HG03039 (cell line): ENCODE measurements around the gene ITGBL1.

Experiments used
- ATAC-seq: cut with Tn5 transposase; IDR thresholded peaks from one replicate; pipeline ENCODE4 v1.9.1; 2021; ENCODE audit warnings: mild to moderate bottlenecking, moderate library complexity; ENCODE audit not compliant: unreplicated experiment

ITGBL1 gene

DNA sequence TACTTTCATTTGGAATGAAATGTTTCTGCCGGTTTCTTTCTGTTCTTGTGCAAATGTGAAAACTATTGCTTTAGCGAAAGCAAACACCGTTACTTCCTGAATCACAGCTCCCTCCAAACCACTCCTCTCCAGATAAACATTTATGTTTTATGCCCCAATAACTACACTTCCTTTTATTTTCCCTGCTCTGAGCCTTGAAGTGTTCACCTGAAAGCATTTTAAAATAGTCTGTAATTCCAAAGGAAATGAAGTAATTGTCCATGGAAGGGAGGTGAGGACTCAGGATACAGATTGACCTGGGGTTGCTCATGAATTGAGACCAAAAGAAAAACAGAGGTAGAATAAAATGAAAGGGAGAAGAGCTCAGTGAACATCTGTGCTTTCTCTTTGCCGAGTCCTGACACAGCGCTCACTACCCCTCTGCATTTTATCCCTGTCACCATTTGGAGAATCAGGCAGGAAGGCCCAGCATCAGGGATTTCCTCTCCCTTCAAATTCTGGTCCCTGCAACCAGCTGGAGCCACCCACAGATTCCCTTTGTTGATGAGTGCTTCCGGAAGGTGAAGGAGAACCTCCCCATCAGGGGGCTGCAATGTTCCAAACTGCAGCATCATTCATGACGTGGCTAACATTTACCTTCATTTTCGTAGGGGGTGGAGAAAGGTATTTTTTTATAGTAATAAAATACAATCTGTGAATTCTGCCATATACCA lies 171.9 kb downstream of the ITGBL1 start:
- ATAC-seq = no peak

DNA sequence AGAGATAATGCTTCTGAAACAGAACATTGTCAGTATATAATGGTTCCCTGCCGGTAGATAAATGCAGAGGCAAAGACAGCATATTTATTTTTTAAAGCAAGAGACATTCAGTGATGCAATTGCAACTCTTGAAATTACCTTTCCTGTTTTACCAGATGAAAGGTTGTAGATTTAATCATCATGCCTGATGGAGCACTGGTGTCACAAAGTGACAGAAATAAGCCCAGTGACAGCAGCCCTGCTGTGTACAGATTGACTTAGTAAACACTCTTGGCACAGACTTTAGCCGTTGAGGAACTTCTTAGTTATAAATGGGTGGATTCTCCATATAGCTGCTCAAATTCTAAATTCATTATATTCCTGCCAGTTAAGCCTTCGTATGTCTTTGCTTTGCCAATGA lies 172.5 kb downstream of the ITGBL1 start:
- no peak for ATAC-seq

DNA sequence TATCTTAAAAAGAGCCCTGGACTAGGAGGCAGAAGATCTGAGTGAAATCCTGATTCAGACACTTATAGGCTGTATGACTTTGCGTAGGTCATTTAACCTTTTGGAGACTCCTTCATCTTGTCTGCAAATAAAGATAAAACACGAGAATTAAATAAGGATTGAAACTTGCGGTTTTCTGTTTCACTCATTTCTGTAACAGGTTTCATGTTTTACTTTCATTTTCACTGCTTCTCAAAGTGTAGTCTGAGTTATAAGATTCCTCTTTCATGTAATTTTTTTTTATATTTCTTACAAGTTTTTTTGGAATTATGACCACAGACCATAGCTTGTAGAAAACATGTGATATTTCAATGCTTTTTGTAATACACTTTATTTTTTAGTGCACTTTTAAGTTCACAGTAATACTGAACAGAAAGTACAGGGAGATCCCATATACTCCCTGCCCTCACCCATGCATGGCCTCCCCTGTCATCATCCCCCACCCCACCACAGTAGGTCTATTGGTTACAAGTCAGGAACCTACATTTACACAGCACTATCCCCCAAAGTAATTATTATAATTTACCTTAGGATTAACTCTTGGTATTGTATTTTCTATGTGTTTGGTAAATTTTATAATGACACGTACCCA lies 174.6 kb downstream of the ITGBL1 start:
- peak; percentile 82 for ATAC-seq

DNA sequence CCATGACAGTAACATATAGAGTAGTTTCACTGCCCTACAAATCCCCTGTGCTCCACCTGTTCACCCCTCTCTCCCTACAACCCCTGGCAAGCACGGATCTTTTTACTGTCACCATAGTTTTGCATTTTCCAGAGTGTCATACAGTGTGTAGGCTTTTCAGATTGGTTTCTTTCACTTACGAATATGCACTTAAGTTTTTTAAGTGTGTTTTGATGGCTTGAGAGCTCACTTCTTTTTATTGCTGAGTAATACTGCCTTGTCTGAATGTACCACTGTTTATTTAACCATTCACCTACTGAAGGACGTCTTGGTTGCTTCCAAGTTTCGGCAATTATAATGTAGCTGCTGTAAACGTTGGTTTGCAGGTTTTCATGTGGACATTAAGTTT lies 175.1 kb downstream of the ITGBL1 start:
- ATAC-seq = peak; percentile 33

DNA sequence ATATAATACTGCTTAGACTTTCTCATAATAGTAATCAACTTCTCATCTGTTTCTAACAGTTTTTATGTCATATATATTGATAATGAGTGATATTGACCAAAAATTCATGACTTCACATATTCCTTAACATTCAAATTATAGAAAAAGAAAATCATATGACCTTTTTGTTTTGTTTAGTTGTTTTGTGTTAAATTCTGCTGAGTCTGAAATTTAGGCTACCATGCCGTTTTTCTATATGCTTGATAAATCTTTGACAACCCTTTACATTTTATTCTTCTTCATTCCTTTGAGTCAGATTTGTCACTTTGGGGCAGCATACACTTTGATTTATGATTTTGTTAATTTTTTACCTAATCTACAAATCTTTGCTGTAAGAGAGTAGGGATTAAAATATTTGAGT lies 176.4 kb downstream of the ITGBL1 start:
- ATAC-seq = no peak

DNA sequence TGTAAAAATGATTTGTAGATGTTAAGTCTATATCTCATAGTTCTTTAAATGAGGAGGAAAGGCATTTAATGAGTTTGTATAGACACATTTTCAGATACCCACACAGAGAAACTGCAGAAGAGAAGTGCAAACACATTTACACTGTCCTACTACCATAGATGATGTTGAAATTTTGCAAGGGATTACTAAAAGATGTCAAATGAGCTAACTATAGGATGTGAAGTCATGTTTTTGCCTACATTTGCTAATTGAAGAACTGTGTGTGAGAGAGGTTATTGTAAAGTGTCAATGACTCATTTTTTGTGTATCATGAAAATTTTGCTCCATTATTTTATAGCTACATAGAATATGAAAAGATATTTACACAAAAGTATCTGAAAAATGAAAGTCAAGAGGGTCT lies 178.9 kb downstream of the ITGBL1 start:
- no peak for ATAC-seq

DNA sequence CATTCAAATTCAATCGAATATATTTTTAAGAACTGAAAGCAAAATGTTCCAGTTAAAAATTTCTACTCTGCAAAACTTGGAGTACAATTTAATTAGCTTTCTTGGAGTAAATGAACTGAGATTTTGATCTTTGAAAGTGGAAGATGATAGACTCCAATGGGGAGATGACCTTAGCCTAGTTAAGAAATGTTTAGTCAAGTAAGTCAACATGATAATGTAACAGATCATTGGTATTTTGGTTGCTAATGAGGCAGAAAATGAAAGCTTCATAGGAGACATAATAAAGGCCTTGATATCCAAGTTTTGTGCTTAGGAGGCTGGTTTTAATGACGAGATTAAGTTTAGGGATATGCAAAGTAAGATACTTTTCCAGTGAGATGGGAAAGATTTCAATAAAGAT lies 181.7 kb downstream of the ITGBL1 start:
- no peak for ATAC-seq

DNA sequence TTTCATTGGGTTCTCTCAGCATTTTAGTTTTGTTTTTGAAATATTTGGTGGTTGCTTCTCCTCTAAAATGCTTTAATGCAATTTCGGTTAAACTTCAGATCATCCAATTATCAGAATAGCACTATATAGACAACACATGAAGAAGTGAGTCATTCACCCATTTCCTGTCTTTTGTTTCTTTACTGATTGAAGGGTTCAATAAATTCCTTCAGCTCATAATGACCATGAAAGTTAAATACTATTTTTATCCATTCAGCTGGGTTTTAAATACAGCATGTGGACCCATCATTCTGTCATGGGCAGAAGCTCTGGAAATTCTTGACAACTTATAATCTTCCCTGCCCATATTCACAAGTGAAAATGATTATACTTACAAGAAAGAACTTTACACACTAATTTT lies 187.2 kb downstream of the ITGBL1 start:
- ATAC-seq = no peak

DNA sequence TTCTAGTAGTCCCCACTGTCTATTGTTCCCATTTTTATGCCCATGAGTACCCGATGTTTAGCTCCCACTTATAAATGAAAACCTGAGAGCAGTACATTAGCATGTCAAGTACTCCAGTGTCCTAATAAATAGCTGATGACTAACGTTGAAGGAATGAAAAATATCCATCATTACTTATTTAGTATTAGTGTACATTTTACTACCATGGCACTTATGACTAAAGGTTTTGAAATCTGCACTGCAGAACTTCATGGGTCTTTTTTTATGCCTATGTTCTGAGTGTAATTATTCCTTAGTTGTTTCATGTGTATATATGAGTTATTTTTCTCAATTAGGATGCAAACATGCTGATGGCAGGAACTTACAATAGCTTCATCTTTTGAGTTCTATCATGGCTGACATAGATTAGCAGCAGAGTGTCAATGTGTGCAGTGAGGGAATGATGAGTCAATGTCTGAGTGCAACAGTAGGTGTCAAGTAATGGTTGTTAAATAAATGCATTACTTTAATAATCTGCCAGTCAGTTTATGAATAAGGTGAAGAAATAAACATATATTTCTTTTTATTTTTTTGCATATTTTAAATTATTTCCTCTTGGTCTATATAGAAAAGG lies 188.4 kb downstream of the ITGBL1 start:
- ATAC-seq = no peak

DNA sequence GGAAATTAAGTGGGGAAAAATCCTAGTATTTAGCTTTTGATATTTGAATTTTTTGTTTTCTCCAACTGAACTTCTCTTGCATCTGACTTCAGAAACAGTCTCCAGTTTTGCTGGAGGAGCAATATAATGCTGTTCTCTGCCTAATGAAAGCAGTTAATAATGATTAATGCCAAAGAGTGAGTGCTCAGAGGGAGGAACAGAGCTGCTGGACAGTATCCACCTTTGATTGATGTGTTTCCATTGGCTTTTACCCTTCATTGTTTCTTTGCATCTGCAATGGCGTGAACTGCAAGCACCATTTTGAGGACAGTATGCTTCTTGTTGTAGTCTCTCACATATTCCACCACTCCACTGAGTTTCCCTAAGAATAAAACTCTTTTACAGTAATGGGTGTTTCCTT lies 193.4 kb downstream of the ITGBL1 start:
- ATAC-seq = no peak

DNA sequence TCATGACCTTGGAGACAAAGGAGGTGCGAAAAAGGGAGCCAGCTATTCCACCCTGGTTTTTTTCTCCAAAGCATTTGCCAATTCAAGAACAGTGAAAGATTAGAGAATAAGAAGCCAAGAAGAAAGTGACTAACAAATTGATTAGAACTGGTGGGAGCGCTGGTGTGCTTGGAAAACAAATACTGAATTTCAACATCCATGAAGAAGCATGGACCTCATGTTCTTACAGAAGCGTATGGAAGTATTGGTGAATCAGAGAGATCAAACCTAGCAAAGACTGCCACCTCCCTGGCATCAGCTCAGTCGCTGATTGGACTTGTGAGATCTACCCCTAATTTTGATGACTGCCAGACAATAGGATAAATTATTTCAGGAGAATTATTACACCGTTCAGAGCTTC lies 195.3 kb downstream of the ITGBL1 start:
- no peak for ATAC-seq

DNA sequence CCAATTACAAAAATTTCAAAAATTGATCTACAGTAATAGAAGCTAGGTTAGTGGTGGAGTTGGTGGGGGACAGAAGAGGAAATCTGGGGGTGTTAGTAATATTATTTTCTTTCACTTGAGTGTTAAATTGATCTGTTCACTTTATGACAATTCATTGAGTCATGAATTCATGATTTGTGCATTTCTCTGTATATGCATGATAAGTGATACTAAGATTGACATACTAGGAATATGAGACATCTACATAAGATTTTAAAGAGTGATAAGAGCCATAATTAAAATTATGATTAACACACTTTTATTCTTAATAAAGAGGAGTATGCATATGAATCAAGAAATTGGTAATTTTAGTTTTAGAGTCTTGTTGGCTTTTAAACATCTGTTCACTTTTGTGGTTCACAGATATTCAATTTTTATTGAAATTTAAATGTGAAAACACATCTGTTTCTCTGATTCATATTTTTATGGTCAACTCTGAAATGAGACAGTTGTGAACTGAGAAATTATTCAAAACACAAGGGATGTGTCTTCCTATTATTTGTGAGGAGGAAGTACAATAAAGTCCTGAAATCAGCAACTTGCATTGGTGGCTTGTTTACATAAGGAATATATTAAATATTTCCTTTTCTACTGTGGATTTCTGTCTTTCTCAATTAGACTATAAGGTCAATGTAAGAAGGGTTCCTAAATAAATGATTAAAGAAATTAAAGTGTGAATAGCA lies 196.5 kb downstream of the ITGBL1 start:
- ATAC-seq = no peak

DNA sequence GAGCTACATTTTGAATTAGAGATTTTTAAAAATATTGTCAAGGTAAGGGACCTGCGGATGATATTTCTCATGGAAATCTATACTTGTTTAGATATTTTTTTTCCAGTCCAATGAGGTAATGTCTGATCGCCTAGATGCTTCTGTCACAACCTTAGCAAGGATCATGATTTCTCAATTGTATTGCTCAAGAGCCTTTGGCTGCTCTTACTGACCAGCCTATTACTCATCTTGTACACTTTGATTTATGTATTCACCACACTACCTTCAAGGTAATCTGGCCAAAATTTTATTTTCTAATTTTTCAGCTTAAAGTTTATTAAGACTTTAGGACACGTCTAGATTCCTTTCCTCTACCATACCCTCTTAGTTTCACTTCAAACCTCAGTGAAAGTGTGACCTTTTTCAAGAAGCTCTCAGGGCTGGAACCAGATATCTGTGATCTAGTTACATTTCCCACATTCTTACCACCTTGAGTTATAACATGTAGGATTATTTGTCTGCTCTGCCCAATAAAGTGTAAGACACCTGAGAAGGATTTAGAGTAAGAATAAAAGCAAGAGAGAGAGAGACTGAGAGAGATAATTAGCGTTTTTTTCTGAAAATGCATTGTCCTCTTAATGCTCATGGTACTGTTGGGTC lies 197.1 kb downstream of the ITGBL1 start:
- no peak for ATAC-seq

DNA sequence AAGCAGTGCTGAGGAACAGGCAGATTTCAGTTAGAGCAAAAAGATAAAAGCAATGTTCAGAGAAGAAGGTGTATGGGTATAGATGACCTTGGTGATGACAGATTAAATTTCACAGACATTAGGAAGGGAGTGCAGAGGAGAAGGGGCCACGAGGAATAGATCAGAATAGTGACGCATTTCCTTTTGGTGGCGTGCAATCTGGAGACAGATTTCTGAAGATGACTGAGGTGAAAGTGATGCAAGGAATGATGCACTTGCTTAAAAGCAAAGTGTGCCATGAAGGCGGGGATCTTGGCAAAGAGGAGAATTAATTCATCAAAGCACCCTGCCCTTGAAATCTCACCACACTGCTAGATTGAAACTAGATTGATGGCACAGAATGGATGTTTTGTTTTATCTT lies 202.4 kb downstream of the ITGBL1 start:
- ATAC-seq = no peak

DNA sequence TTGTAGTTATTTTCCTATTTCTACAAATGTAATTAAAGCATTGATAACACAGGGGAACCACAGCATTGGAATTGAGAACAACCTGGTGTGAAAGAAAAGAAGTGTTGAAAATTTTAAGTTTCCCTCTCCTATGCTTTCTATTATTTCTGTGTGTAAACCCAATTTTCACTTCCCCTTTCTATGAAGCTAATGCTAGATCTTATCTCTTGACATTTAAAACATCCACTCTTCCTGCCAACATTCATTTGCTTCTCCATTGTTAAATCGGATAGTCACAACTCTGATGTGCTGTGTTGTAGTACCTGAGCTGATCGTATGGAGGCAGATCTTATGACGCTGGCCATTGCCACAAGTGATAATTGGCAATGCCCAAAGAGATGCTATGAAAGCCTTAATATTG lies 203.0 kb downstream of the ITGBL1 start:
- ATAC-seq = no peak

DNA sequence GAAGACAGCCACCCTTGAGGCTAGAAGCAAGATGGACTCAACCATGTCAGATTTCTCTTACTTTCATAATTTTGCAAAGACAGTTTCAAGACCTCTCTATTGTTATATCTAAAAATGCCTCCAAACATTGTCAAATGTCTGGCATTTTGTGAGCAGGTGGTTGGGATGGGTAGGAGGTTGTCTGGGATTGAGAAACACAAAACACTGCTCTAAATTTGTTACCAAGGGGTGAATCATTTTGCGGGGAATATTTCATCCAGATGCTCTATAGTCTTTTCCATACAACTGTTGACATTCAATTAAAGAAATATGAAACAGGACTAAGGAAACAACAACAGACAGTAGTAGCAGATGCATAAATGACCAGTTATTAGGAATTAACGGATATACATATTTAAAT lies 208.2 kb downstream of the ITGBL1 start:
- no peak for ATAC-seq

DNA sequence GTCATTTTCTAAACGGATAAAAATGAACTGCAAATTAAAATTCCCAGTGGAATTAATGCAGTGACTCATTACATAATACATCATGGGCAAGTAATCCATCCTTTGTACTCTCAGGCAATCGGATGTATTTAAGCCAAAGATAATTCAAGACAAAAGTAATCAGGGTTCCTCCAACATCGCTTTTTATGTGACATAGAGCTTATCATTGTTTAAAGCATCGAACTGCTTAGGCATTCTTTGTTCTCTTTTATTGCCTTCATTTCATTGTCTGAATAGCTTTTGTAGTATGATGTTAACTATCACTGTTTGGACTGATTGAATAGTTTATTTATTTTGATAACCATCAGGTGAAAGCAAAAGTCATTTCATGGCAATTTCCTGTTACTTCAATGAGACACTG lies 209.4 kb downstream of the ITGBL1 start:
- no peak for ATAC-seq

DNA sequence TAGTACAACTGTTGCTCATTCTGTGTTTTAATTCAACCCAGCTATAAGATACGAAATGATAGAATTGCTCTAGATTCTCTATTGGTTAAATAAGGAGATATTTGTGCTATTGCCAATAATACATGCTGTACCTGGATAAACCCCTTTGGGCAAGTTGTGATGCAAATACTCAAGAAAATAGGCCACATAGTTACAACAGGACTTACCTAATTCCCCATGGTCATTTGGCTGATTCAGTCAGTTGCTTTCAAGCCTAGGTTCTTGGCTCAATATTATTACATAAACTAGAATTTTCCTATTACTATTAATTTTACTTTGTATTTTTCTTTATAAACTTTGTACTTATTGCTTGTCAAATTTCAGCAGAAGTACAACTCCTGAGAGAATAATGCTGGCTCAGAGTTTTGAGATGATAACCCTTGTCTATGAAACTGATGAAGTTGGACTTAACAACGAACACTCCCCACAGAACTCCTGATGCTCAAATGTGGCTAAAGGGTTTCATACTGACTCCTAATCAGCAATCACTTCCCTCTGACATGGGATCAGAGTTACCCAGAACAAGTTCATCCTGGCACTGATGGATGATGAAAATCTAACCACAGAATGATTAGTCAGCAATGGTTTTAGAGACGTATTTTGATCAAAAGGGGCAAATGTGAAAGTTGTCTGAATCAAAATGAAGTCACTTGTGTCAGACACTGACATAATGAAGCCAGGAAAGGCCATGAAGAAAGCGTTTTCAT lies 221.1 kb downstream of the ITGBL1 start:
- no peak for ATAC-seq

DNA sequence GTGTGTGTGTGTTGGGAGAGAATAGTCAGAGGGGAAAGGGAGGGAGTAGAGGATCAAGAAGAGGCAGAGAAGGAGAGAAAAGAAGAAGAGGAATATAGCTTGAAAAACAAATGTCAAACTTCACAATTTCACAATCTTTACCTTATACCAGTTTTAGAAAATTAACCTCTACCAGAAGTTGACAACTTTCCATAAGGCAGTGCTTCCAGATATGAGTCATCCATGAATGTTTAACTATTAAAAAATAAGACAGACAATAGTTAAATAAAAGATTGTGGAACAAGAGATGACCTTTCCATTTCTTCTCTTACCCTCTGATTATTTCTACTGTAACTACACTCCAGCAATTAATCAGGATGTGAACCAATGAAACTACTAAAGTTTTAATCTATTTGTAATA lies 229.4 kb downstream of the ITGBL1 start:
- no peak for ATAC-seq

DNA sequence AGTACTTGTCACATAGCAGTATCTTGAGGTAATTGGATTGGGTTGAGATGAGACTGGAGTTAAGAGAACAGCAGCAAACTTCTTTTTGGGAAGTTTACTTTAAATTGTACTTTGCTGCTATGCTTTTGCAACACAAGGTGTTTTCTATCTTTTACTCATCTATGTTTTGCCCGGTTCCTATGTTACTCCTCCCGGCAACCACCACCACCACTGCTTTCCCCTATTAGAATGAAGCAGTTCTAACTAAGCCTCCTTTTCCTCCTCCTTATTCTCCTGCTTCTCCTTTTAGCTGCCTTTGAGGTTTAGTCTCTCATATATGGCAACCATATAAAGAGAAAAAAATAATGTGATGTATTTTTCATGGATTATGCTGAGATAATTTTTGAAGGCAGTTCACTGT lies 233.5 kb downstream of the ITGBL1 start:
- no peak for ATAC-seq

DNA sequence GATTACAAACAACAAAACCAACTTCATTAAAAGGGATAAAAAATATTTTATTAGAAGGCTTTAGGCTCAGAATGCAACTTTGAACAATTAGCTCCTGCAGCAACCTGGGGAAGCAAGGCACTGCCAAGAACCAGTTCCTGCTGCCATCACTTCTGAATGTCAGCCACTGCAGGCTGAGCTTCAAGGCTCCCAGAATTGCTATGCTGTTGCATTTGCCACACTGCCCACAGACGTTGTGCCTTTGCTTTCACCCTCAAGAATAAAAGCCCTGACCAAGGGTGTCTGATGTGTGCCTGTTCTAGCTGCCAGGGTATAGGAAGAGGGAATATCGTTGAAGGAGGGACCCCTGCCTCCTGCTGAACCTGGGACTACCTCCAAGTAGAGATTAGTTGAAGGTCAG lies 238.4 kb downstream of the ITGBL1 start:
- ATAC-seq = no peak
